Hippocampal formation (tissue), 2 donors: ENCODE measurements around the gene MVK.

Experiments used
- DNase-seq, 2 donors: peaks; one replicate each; lab custom pipeline; 2025; lab: John Stamatoyannopoulos, UW

Gene MVK

DNA sequence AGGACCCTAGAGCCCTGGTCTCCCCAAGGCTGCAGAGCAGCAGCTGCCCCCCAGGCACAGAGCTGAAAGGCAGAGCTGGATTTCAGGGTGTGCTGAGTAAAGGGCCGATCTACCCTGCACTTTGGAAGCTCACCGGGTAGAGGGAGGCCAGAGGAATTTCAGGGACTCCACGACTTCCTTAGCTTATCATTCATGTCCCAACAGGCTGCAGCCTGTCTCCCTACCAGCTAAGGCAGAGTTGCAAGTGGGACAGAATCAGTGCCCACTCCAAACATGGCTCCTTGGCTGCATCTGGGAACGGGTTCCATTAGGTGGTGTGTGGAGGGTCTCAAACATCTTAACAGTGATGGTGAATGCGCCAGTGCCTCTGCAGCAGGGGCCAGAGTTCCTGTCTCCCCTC, 27.8 kb upstream of the MVK start:
- DNase-seq, result no peak

DNA sequence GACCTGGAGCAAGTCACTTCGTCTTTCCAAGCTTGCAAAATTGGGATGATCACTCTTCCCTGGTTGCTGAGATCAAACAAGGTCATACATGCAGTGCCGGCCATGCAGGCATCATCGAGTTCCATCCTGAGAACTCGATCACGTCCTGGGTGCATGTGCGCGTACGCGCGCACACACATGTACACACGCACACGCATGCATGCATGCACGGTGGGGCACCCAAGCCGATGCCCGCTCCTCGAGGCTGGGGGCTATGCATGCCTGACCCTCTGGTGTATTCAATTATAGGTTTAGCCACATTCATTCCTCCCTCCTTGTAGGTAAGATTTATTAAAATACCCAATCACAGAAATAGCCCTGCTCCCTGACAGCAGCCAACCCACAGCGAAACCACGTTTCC, 26.3 kb upstream of the MVK start:
- DNase-seq, result no peak

- no peak for DNase-seq
These were observed 25.3 kb upstream of the MVK start for GRCh38 chr12:109548258-109548657.

DNA sequence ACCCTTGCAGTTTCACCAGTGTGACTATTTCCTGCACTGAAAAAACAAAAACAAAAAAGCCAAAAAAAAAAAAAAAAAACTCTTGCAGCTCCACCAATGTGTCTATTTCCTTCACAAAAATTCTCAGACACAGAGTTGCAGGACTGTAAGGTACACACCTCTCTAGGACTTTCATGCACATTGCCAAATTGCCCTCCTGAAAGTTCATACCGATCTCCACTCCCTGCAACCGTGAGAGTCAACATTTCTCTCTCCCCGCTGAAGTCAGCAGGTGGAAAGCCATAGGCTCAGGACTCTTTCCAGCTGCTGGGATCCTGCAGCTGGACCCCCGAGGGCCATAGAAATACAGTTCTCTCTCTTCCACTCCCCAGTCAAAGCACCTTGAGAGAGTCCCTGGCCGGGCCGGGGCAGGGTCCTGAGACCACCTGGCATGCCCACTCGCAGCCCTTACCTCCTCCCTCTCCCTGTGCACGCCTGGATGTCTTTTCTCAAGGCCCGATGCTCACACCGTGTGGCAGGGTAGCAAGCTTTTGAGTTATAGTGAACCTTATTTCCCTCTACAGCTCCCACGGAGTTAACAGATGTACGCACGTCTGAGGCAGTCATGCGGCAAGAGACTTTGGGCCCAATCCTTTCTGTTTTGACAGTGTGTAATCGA, 23.9 kb upstream of the MVK start:
- no peak for DNase-seq

GRCh38 chr12:109550281-109550680, 23.3 kb upstream of the MVK start:
- DNase-seq, result no peak

DNA sequence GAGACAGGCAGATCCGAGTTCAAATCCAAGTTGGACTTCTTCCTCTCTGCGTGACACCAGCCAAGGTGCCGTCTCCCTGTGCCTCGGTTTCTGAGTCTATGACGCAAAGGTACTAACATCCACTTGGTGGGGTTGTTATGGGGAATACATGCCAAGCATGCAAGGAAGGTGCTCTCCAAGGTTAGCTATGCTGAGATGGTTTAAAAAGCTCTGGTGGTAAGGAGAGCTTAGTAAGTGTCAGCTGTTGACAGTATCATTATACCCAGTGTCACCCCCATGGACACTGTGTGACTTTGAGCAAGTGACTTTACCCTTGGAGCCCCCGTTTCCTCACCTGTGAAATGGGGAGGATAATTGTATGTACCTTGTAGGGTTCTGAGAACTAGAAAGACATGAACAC, 22.5 kb upstream of the MVK start:
- DNase-seq, result no peak

DNA sequence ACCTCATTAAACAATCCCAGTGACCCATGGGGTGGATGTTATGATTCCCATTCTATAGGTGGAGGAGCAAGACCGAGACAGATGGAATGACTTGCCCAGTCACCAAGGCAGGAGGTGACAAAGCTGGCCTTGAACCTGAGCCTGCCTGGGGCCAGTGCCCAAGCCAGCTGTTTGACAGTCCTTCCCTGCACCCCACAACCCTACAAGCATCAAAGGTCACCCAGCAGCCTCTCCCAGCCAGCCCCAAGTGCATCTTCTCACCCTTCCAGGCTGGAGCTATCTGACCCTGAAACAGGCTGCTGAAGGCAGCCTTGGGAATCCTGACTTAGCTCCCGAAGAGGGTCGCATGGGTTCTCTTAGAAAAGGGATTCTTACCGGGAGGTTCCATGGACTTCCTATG, 20.6 kb upstream of the MVK start:
- DNase-seq, result no peak

- no peak for DNase-seq
These were observed 20.1 kb upstream of the MVK start for GRCh38 chr12:109553483-109553882.

DNA sequence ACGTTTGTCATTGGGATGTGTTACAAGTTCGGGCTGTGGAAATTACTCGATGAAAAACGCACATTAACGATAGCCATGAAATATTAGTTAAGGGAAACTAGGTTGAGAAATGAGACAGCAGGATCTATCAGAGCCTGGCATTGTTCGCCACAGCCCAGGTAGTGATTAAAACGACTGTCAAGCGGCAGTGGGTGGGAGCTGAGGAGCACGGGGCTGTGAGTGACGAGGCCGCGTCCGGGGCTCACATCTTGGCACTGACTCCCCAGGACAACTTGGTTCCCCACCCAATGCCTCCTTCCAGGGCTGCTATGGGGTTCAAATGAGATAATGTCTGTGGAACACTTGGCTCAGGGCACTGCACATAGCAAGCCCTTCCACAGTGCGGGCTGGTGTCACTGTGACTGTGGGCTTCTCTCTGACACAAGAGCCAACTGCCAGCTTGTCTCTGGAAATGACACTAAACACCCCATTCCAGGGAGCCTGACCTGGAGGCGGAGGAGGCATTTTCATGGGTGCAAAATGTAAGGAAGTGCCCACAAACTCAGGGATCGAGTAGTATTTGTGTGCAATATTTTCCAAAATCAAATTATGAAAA, 19.6 kb upstream of the MVK start:
- DNase-seq, result no peak

GRCh38 chr12:109554761-109555160, 18.8 kb upstream of the MVK start:
- DNase-seq, result no peak

GRCh38 chr12:109555431-109556315, 17.9 kb upstream of the MVK start:
- no peak for DNase-seq

GRCh38 chr12:109557200-109557599, 16.4 kb upstream of the MVK start:
- no peak for DNase-seq

- no peak for DNase-seq
These were observed 15.8 kb upstream of the MVK start for GRCh38 chr12:109557805-109558204.

DNA sequence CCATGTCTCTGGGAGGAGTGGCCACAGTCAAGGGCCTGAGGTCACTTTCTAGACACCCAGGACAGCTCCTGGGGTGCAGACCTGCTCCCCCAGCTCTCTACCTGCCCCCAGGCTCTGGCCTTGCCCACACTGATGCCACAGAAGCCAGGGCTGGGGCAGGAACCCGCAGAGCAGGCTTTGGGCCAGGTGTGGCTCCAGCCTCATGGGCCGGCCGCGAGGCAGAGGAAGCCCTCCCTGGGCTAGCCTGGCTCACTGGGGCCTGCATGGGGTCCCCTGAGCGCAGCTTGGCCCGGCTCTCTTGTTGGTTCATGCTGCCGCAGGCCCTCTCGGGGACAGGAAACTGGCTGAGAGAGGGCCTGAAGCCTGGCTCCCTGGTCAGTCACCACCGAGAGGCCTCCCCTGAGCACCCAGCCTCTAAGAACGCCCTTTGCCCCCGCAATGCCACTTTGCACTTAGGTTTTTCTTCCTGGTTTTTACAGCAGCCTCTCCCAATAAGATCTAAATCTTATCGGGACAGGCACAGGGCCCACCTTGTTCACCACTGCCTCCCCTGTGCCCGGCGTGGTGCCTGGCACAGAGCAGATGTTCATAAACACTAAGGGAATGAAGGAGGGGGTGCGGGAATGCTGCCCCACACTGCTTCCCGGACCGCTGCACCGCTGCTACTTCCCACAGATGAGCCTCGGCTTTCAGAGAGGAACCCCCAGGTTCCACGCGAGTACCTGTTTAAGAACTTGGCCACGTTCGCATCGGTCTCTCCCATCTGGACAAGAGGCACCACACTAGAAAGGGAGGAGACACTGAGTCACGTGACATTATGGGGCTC, 15.0 kb upstream of the MVK start:
- DNase-seq, result no peak

DNA sequence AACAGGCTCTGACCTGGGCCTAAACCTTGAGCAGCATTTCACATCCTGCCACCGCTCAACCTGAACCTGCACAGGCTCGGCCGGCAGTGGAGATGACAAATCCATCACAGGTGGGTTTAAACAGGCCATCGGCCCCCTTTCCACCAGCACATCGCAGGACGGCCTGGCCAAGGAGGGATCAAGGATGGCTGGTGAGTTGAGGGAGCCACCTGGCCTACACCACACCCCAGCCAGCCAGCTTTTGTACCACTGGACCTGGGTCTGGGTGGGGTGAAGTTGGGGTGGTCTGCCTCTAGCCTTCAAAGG, 14.4 kb upstream of the MVK start:
- no peak for DNase-seq

DNA sequence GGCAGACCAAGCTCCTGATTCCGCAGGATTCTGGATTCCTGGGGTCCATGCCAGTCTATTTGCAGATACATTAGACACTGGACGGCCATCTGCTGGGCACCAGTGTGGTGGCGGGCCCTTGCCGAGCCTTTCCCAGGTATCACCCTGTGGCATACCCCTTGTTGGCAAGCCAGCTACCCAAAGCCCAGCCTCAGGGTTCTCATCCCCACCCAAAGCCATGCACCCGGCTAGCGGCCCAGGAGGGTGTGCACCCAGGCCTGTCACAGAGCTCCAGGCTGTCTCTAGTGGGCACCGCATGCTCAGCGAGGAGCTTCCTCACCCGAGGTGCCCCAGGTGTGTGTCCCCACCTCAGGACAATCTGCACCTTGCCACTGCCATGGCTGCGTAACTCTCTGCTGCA, 14.0 kb upstream of the MVK start:
- no peak for DNase-seq

GRCh38 chr12:109560867-109561710, 12.5 kb upstream of the MVK start:
- DNase-seq, result no peak

- DNase-seq, result no peak
These were observed 11.9 kb upstream of the MVK start for GRCh38 chr12:109561711-109562030.

GRCh38 chr12:109562871-109563270, 10.7 kb upstream of the MVK start:
- no peak for DNase-seq

DNA sequence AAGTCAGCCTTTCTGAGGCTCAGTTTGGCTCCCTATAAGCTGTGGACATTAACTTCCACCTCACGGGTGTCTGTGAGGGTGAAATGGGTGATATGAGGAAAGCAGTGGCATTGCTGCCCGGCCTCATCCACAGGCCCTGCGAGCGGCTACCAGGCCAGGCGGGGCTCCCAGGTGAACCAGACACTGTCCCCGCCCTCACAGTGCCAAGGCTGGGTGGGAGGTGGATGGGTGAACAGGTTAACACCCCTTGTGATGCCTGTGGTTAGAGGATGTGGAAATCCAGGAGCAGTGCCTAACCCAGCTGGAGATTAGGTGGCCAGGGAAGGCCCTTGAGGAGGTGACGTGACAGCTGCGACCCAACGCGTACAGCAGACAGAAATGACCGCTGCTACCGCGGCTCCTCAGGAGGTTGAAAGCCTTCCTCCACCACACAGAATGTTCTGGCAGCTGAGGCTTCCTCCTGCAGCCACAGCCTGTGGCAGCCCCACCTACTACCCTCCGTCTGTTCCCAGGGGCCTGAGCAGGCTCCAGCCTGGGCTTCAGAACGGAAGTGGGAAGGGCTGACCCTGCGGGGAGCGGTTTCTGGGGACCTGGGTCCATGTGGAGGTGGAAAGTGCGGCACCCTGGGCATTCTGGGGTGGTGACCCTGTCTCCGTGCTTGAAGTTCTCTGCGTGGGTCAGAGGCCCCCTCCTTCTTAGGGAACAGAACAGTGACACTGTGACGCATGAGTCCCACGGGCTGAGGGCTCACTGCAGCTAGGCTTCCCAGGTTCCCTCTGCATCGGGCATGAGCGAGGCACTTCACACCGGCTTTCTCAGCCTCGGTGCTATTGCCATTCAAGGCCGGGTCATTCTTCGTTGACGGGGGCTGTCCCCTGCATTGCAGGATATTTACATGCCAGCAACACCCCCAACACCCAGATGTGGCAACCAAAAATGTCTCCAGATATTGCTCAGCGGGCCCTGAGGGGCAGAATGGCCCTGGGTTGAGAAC, 10.0 kb upstream of the MVK start:
- DNase-seq, result no peak
